K562 (cell line): Measurements from ENCODE around the gene KISS1R. TPM values are rescaled to one million over a fixed set of nuclear protein-coding genes. Genes with fewer than 3 reads are reported as not detected.

Source experiments
- HNRNPK ChIP-seq: fragments of 200-400 bp; formaldehyde crosslinking; IDR thresholded peaks from one replicate; pipeline ENCODE4 v1.6.1; 2018; ENCODE audit warnings: mild to moderate bottlenecking, low read depth, low read length; ENCODE audit not compliant: poor library complexity, severe bottlenecking
- HNRNPL ChIP-seq: fragments of 200-400 bp; formaldehyde crosslinking; IDR thresholded peaks from 2 replicates; pipeline ENCODE4 v1.6.1; 2017; ENCODE audit warnings: low read depth, mild to moderate bottlenecking, low read length
- RBM25 ChIP-seq: fragments of 200-400 bp; formaldehyde crosslinking; IDR thresholded peaks from 2 replicates; pipeline ENCODE4 v1.6.1; 2018; ENCODE audit warnings: low read length, low read depth, moderate library complexity; ENCODE audit not compliant: severe bottlenecking
- SP1 ChIP-seq: sonication (generic); formaldehyde crosslinking; IDR thresholded peaks from 2 replicates; pipeline ENCODE4 v1.8.1; 2022; ENCODE audit warnings: mild to moderate bottlenecking, missing genetic modification reagents
- XRCC4 ChIP-seq: IDR thresholded peaks from one replicate; pipeline ENCODE4 v1.6.1; 2011; ENCODE audit not compliant: insufficient read depth, insufficient read length; ENCODE audit errors: extremely low read depth
- ZBTB7A ChIP-seq: IDR thresholded peaks from 2 replicates; pipeline ENCODE4 v1.6.1; 2011; ENCODE audit warnings: low read depth, mild to moderate bottlenecking, low read length, moderate library complexity, borderline replicate concordance; ENCODE audit not compliant: control insufficient read depth
- ZFP36 ChIP-seq: fragments of 150-350 bp; IDR thresholded peaks from 2 replicates; pipeline ENCODE4 v1.6.1; 2018; ENCODE audit warnings: low read length, low read depth; ENCODE audit not compliant: partially characterized antibody
- polyA plus RNA-seq, 8 experiments: library from polyadenylated mRNA; depleted of rRNA in 4 of 8; stranded (reverse) in 5 of 8; unstranded in 3 of 8; fragments of >200 nt; fragmentation: Nextera tagmentation in 2 of 8; fragmentation: Illumina TruSeq in 1 of 8; extraction: Ambion mirVana in 2 of 8; extraction: Trizol in 1 of 8; gene quantifications; 2 replicates each; pipeline versions ENCODE4 v1.2.1 to v1.2.3, GENCODE V29; 2011 to 2014; ENCODE audit warnings: inconsistent platforms in 1 of 8, missing spikeins in 1 of 8
- total RNA-seq, 7 experiments: library from RNA; depleted of rRNA in 6 of 7; stranded (reverse); fragments of >200 nt in 6 of 7; fragmentation: Illumina TruSeq in 2 of 7; extraction: Trizol in 2 of 7; gene quantifications; 2 replicates each; pipeline versions ENCODE4 v1.2.1 to v1.2.3, GENCODE V29; 2011 to 2021; ENCODE audit warnings: low replicate concordance in 1 of 7
- TF ChIP-seq, protein P1 (sequence below): fragments of 200-600 bp; sonication (generic); IDR thresholded peaks from one replicate; pipeline ENCODE4 v1.6.1; 2012; ENCODE audit warnings: mild to moderate bottlenecking, low read depth, low read length, inconsistent platforms

Gene KISS1R
- total and polyA plus RNA-seq, 9 of the 15 experiments (the other 6 are each of a cell fraction or from before 2014, with no cell fraction given): 0.37 to 39.4 (median 2.0) TPM

DNA sequence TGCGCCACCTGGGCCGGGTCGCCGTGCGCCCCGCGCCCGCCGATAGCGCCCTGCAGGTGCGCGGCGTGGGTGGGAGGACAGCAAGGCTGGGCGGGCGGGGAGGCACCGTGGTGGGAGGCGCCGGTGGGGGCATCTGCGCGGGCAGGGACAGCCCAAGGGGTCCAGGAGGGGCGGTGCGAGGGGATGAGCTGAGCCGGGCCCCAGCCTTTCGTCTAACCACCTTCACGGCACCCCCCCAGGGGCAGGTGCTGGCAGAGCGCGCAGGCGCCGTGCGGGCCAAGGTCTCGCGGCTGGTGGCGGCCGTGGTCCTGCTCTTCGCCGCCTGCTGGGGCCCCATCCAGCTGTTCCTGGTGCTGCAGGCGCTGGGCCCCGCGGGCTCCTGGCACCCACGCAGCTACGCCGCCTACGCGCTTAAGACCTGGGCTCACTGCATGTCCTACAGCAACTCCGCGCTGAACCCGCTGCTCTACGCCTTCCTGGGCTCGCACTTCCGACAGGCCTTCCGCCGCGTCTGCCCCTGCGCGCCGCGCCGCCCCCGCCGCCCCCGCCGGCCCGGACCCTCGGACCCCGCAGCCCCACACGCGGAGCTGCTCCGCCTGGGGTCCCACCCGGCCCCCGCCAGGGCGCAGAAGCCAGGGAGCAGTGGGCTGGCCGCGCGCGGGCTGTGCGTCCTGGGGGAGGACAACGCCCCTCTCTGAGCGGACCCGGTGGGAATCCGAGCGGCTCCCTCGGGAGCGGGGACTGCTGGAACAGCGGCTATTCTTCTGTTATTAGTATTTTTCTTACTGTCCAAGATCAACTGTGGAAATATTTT lies 3.1 kb downstream of the KISS1R start (continued):
- TF ChIP-seq, protein P1, sequence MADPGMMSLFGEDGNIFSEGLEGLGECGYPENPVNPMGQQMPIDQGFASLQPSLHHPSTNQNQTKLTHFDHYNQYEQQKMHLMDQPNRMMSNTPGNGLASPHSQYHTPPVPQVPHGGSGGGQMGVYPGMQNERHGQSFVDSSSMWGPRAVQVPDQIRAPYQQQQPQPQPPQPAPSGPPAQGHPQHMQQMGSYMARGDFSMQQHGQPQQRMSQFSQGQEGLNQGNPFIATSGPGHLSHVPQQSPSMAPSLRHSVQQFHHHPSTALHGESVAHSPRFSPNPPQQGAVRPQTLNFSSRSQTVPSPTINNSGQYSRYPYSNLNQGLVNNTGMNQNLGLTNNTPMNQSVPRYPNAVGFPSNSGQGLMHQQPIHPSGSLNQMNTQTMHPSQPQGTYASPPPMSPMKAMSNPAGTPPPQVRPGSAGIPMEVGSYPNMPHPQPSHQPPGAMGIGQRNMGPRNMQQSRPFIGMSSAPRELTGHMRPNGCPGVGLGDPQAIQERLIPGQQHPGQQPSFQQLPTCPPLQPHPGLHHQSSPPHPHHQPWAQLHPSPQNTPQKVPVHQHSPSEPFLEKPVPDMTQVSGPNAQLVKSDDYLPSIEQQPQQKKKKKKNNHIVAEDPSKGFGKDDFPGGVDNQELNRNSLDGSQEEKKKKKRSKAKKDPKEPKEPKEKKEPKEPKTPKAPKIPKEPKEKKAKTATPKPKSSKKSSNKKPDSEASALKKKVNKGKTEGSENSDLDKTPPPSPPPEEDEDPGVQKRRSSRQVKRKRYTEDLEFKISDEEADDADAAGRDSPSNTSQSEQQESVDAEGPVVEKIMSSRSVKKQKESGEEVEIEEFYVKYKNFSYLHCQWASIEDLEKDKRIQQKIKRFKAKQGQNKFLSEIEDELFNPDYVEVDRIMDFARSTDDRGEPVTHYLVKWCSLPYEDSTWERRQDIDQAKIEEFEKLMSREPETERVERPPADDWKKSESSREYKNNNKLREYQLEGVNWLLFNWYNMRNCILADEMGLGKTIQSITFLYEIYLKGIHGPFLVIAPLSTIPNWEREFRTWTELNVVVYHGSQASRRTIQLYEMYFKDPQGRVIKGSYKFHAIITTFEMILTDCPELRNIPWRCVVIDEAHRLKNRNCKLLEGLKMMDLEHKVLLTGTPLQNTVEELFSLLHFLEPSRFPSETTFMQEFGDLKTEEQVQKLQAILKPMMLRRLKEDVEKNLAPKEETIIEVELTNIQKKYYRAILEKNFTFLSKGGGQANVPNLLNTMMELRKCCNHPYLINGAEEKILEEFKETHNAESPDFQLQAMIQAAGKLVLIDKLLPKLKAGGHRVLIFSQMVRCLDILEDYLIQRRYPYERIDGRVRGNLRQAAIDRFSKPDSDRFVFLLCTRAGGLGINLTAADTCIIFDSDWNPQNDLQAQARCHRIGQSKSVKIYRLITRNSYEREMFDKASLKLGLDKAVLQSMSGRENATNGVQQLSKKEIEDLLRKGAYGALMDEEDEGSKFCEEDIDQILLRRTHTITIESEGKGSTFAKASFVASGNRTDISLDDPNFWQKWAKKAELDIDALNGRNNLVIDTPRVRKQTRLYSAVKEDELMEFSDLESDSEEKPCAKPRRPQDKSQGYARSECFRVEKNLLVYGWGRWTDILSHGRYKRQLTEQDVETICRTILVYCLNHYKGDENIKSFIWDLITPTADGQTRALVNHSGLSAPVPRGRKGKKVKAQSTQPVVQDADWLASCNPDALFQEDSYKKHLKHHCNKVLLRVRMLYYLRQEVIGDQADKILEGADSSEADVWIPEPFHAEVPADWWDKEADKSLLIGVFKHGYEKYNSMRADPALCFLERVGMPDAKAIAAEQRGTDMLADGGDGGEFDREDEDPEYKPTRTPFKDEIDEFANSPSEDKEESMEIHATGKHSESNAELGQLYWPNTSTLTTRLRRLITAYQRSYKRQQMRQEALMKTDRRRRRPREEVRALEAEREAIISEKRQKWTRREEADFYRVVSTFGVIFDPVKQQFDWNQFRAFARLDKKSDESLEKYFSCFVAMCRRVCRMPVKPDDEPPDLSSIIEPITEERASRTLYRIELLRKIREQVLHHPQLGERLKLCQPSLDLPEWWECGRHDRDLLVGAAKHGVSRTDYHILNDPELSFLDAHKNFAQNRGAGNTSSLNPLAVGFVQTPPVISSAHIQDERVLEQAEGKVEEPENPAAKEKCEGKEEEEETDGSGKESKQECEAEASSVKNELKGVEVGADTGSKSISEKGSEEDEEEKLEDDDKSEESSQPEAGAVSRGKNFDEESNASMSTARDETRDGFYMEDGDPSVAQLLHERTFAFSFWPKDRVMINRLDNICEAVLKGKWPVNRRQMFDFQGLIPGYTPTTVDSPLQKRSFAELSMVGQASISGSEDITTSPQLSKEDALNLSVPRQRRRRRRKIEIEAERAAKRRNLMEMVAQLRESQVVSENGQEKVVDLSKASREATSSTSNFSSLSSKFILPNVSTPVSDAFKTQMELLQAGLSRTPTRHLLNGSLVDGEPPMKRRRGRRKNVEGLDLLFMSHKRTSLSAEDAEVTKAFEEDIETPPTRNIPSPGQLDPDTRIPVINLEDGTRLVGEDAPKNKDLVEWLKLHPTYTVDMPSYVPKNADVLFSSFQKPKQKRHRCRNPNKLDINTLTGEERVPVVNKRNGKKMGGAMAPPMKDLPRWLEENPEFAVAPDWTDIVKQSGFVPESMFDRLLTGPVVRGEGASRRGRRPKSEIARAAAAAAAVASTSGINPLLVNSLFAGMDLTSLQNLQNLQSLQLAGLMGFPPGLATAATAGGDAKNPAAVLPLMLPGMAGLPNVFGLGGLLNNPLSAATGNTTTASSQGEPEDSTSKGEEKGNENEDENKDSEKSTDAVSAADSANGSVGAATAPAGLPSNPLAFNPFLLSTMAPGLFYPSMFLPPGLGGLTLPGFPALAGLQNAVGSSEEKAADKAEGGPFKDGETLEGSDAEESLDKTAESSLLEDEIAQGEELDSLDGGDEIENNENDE: no peak
- 0 out of 2 replicates have a peak, but pooled peaks have one; percentile 28 for TF ChIP-seq HNRNPL
- TF ChIP-seq ZBTB7A: peak; percentile 34; the same call in 1 of the 2 replicates
- no peak for TF ChIP-seq SP1 (CRISPR knock-in tag)
- TF ChIP-seq RBM25: peak; percentile 85
- TF ChIP-seq XRCC4: no peak
- peak; percentile 14 for TF ChIP-seq ZFP36
- TF ChIP-seq HNRNPK: peak; percentile 20
